ENCODE data around the gene HAVCR2. TPM values are rescaled to one million over a fixed set of nuclear protein-coding genes. Genes with fewer than 3 reads are reported as not detected.

The HAVCR2 gene
- total RNA-seq = 10 to 100 TPM in 1 of 10 donors, 1 to 10 TPM in 7, under 1 TPM in 2; 0.76 to 14.9 (median 1.9) TPM
- 1 to 10 TPM; 1.4 to 1.6 TPM for polyA plus RNA-seq
- long read RNA-seq, donor 1, transcript HAVCR2-201 (7 exons, 2,907 nt) = major isoform, 6 of 7 reads
- long read RNA-seq, donor 1, partial matches to known transcripts = 0 of 7 reads
- long read RNA-seq, donor 1, other reads (novel, unspliced or antisense) = 1 of 7 reads
- long read RNA-seq, donor 2, partial matches to known transcripts = 1 of 5 reads
- long read RNA-seq, donor 2, other reads (novel, unspliced or antisense) = 2 of 5 reads
- long read RNA-seq, donor 3, partial matches to known transcripts = 1 of 5 reads
- long read RNA-seq, donor 3, other reads (novel, unspliced or antisense) = 4 of 5 reads

DNA sequence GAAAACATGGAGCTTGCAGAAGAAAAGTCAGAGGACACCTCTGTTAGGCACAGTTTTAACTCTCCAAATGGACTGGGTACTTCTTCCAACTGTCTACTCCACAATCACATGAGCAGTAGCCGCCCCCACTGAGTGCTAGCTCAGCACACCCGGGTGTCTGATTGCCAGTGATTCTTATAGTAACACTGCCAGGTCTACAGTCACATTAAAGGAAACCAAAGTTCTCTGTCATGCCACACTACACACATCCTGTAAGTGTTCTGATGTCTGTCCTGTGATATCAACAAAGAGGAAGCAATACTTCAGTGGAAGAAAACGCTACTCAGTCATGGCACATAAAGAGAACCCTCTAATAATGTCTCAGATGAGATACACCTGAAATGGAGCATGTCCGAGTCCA is at the start of gene HAVCR2:
HAVCR2 (minus strand) TSS at position 69 of the 400 bp plus-strand sequence; CDS start at position 8, 61 bp downstream.
- peak in 1 of 2 donors; percentile 15 for DNase-seq
- no peaks in the 10 kb centered on the region for H3K9me3 ChIP-seq
- TF ChIP-seq, protein P1, sequence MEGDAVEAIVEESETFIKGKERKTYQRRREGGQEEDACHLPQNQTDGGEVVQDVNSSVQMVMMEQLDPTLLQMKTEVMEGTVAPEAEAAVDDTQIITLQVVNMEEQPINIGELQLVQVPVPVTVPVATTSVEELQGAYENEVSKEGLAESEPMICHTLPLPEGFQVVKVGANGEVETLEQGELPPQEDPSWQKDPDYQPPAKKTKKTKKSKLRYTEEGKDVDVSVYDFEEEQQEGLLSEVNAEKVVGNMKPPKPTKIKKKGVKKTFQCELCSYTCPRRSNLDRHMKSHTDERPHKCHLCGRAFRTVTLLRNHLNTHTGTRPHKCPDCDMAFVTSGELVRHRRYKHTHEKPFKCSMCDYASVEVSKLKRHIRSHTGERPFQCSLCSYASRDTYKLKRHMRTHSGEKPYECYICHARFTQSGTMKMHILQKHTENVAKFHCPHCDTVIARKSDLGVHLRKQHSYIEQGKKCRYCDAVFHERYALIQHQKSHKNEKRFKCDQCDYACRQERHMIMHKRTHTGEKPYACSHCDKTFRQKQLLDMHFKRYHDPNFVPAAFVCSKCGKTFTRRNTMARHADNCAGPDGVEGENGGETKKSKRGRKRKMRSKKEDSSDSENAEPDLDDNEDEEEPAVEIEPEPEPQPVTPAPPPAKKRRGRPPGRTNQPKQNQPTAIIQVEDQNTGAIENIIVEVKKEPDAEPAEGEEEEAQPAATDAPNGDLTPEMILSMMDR (IDR thresholded peaks at IDR 0.05) = no peak
- WGBS, 2 donors = 57 to 58% methylated on average over 4 of the region's 4 CpGs
- H3K36me3 ChIP-seq = peaks cover 0 to 15% (median 0%) of the 10 kb centered on the region in 9 donors
- no peaks in the 10 kb centered on the region for H3K27me3 ChIP-seq
- peak within 1 kb of the TSS in 5 of 10 donors; percentile 37 to 92 (median 39) for H3K27ac ChIP-seq
- H3K4me1 ChIP-seq = peaks cover 0 to 40% (median 0%) of the 10 kb centered on the region in 9 donors
- intact Hi-C loops (cut with DNase I) = no loop called here
- H3K4me3 ChIP-seq = peak within 1 kb of the TSS in 6 of 10 donors; percentile 5 to 48 (median 26)
- peak in 7 of 8 donors; percentile 31 to 75 (median 71) for ATAC-seq

GRCh38 chr5:157157293-157157891 is 48.5 kb upstream of the HAVCR2 start:
- no peaks in the 10 kb centered on the region for H3K4me1 ChIP-seq
- peaks cover 0 to 16% (median 0%) of the 10 kb centered on the region in 7 donors for H3K27me3 ChIP-seq
- 47 to 62% methylated on average over 1 of the region's 1 CpG for WGBS, 2 donors
- H3K36me3 ChIP-seq = no peaks in the 10 kb centered on the region
- H3K9me3 ChIP-seq = peaks cover 0 to 3% (median 0%) of the 10 kb centered on the region in 11 donors
- ATAC-seq (no peak), DNase-seq (no peak)
- TF ChIP-seq, protein P1 (IDR thresholded peaks at IDR 0.05) = no peak
- H3K4me3 ChIP-seq = no peak overlapping the region
- H3K27ac ChIP-seq = no peak overlapping the region
- intact Hi-C loops (cut with DNase I) = loop anchor here in 3 of 10 donors (5.0 to 10.0 kb wide), 3 partner anchors 87 to 157 kb away; no protein-coding TSS in a partner anchor

DNA sequence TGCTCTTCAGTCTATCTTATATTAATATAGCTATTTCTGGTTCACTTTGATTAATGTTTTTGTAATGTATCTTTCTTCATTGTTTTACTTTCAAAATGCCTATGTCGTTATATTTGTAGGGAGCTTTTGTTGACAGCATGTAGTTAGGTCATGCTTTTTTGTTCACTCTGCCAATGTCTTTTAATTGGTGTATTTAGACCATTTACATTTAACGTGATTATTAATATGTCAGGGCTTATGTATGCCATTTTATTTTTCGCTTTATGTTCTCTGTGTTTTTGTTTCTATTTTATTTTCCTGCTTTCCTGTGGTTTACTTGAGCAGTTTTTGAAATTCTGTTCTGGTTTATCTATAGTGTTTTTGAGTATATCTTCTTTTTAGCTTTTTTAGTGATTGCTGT is 46.5 kb upstream of the HAVCR2 start:
- TF ChIP-seq, protein P1 (IDR thresholded peaks at IDR 0.05) = no peak
- Histone ChIP-seq H3K4me3 (no peak overlapping the region), H3K27ac (peak overlapping the region in 1 of 10 donors; percentile 5), H3K36me3 (no peaks in the 10 kb centered on the region), H3K9me3 (peaks cover 0 to 3% (median 0%) of the 10 kb centered on the region in 11 donors), H3K4me1 (no peaks in the 10 kb centered on the region), H3K27me3 (peaks cover 0 to 5% (median 0%) of the 10 kb centered on the region in 7 donors)
- DNase-seq = no peak
- ATAC-seq = no peak
- WGBS, 2 donors = 69 to 88% methylated on average over 3 of the region's 3 CpGs
- intact Hi-C loops (cut with DNase I) = loop anchor here in 3 of 10 donors (5.0 to 10.0 kb wide), 3 partner anchors 90 to 160 kb away; no protein-coding TSS in a partner anchor

DNA sequence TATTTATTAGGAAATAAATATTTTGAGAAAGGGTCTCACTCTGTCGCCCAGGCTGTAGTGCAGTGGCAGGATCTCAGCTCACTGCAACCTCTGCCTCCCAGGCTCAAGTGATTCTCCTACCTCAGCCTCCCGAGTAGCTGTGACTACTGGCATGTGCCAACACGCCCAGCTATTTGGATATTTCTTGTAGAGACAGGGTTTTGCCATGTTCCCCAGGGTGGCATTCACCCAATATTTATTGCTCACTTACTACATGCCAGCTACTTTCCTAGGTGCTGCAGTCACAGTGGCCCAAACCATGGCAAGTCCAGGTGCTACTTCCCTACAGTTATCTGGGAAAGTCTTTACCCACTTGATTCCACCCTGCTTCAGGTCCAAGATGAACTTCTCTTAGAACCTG is 42.2 kb upstream of the HAVCR2 start:
- DNase-seq (no peak), ATAC-seq (no peak)
- TF ChIP-seq, protein P1 (IDR thresholded peaks at IDR 0.05) = no peak
- Histone ChIP-seq H3K9me3 (peaks cover 0 to 3% (median 0%) of the 10 kb centered on the region in 11 donors), H3K4me3 (no peak overlapping the region), H3K36me3 (no peaks in the 10 kb centered on the region), H3K4me1 (peaks cover 0 to 9% (median 4%) of the 10 kb centered on the region in 9 donors), H3K27me3 (peaks cover 0 to 4% (median 0%) of the 10 kb centered on the region in 7 donors), H3K27ac (no peak overlapping the region)
- 85% methylated on average over 3 of the region's 3 CpGs for WGBS, 2 donors
- intact Hi-C loops (cut with DNase I) = loop anchor here in 6 of 10 donors (5.0 to 10.0 kb wide), 3 partner anchors 94 to 164 kb away; no protein-coding TSS in a partner anchor
